HFF-Myc (cell line): ENCODE measurements around the gene BDKRB2.

Experiments
- DNase-seq: peaks from one replicate; pipeline ENCODE4 v3.0.0-alpha.2; 2011; ENCODE audit warnings: low read depth; ENCODE audit errors: extremely low read depth
- H3K4me3 ChIP-seq: replicated peaks from 2 replicates; pipeline ENCODE4 v1.5.1; 2011; ENCODE audit warnings: low read depth, mild to moderate bottlenecking, control low read depth, low read length
- CTCF ChIP-seq: IDR thresholded peaks from 2 replicates; pipeline ENCODE4 v1.5.1; 2012; ENCODE audit warnings: mild to moderate bottlenecking, low read depth, low read length, control low read depth; ENCODE audit errors: missing control alignments

The BDKRB2 gene

GRCh38 chr14:96187216-96188031, 17.2 kb upstream of the BDKRB2 start:
- no peak overlapping the region for H3K4me3 ChIP-seq
- DNase-seq, result no peak
- TF ChIP-seq CTCF, result no peak

GRCh38 chr14:96189281-96189711, 15.3 kb upstream of the BDKRB2 start:
- TF ChIP-seq CTCF, result no peak
- no peak for DNase-seq
- H3K4me3 ChIP-seq, result no peak overlapping the region

- no peak for TF ChIP-seq CTCF
- DNase-seq, result no peak
- H3K4me3 ChIP-seq, result no peak overlapping the region
Observed at GRCh38 chr14:96191353-96191752, 13.3 kb upstream of the BDKRB2 start.

- no peak for DNase-seq
- no peak for TF ChIP-seq CTCF
- H3K4me3 ChIP-seq, result no peak overlapping the region
Observed at GRCh38 chr14:96191841-96192462, 12.7 kb upstream of the BDKRB2 start.

- H3K4me3 ChIP-seq, result no peak overlapping the region
- no peak for DNase-seq
- no peak for TF ChIP-seq CTCF
Observed at GRCh38 chr14:96192975-96193805, 11.4 kb upstream of the BDKRB2 start.

GRCh38 chr14:96194262-96194656, 10.4 kb upstream of the BDKRB2 start:
- H3K4me3 ChIP-seq, result no peak overlapping the region
- DNase-seq, result no peak
- no peak for TF ChIP-seq CTCF
